Measurements from ENCODE around the gene DYRK2.
"Not testable (repeated sequence)": the region's sequence is repeated elsewhere in the genome, so short reads cannot be mapped to it uniquely, and the experiment has no call there.

Gene DYRK2

DNA sequence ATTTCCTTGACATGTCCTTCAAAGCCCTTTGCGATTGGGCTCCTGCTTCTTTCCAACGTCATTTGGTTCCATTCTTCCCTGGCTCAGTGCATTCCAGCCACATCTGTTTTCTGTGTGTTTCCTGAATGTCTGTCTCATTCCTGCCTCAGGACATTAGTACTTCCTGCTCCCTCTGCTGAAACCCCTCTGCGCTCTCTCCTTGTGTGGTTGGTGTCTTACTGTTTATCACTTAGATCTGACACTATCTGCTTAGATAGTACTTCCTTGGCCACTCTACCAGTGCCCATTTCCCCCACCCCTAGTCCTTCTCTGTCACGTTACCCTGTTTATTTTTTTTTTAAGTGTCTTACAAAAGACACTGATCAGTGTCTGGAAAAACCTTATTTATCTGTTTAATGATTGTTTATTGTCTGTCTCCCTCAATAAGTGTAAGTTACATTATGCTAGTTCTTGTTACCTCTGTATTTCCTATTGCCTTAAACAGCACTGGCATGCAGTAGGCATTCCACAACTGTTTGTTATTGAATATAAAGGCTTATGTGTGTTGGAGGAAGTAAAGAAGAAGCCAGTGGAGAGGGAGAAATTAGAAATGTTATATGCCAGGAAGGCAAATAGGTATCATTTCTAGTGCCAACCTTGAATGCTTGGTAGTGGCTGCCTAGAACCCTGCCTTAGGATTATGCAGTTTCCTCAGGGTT is 21.5 kb downstream of the DYRK2 start:
- H3K36me3 ChIP-seq (ENCODE audit: insufficient read depth), result no peaks in the 10 kb centered on the region
- H3K27ac ChIP-seq, result no peak overlapping the region
- H3K9ac ChIP-seq, result no peak overlapping the region
- H4K20me1 ChIP-seq (ENCODE audit: insufficient read depth), result no peaks in the 10 kb centered on the region
- H3K4me3 ChIP-seq (IDR thresholded peaks at IDR 0.05; ENCODE audit: insufficient read depth, low read depth, low read length), result no peak overlapping the region
- H3K79me2 ChIP-seq (ENCODE audit: insufficient read depth, low read depth), result no peaks in the 10 kb centered on the region
- no peak overlapping the region for H2AFZ ChIP-seq (ENCODE audit: low read depth)
- no peaks in the 10 kb centered on the region for H3K27me3 ChIP-seq (ENCODE audit: insufficient read depth, low read depth)
- no peak for TF ChIP-seq CTCF (conservative IDR thresholded peaks at IDR 0.05; ENCODE audit: low read depth, low read length)
- peaks cover 3% of the 10 kb centered on the region for H3K4me1 ChIP-seq (ENCODE audit: low read depth, poor library complexity, severe bottlenecking)
- H3K4me2 ChIP-seq, result no peak overlapping the region

DNA sequence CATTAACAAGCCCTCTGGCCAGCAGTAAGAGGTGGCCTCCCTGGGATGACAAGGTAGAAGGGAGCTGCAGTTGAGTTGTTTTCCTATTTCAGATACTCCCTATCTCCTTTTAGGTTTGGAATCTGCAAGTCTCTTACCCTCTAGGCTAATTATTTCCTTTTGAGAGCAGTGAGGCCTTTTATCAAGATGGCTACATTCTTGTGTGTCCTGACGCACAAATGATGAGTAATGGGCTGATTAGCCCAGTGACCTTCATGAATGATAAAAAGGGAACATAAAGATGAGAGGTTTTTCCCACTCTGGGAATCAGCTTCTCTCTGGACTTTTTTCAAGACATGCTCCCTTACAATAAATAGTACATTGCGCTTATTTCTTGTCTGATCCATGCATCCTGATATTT is 22.9 kb downstream of the DYRK2 start:
- H3K79me2 ChIP-seq (ENCODE audit: insufficient read depth, low read depth), result no peaks in the 10 kb centered on the region
- H3K4me1 ChIP-seq (ENCODE audit: low read depth, poor library complexity, severe bottlenecking), result no peaks in the 10 kb centered on the region
- no peak overlapping the region for H3K4me2 ChIP-seq
- H3K9ac ChIP-seq, result no peak overlapping the region
- no peaks in the 10 kb centered on the region for H3K27me3 ChIP-seq (ENCODE audit: insufficient read depth, low read depth)
- H4K20me1 ChIP-seq (ENCODE audit: insufficient read depth), result no peaks in the 10 kb centered on the region
- no peak for TF ChIP-seq CTCF (conservative IDR thresholded peaks at IDR 0.05; ENCODE audit: low read depth, low read length)
- no peak overlapping the region for H3K4me3 ChIP-seq (IDR thresholded peaks at IDR 0.05; ENCODE audit: insufficient read depth, low read depth, low read length)
- no peak overlapping the region for H3K27ac ChIP-seq
- no peak overlapping the region for H2AFZ ChIP-seq (ENCODE audit: low read depth)
- no peaks in the 10 kb centered on the region for H3K36me3 ChIP-seq (ENCODE audit: insufficient read depth)

GRCh38 chr12:67671892-67672291 is 23.3 kb downstream of the DYRK2 start:
- no peak for TF ChIP-seq CTCF (conservative IDR thresholded peaks at IDR 0.05; ENCODE audit: low read depth, low read length)

GRCh38 chr12:67672507-67672906 is 24.0 kb downstream of the DYRK2 start:
- not testable (repeated sequence) for H3K27ac ChIP-seq; H3K9ac ChIP-seq; H3K36me3 ChIP-seq (ENCODE audit: insufficient read depth); H3K79me2 ChIP-seq (ENCODE audit: insufficient read depth, low read depth); H3K4me2 ChIP-seq; H3K27me3 ChIP-seq (ENCODE audit: insufficient read depth, low read depth); H4K20me1 ChIP-seq (ENCODE audit: insufficient read depth); H3K4me1 ChIP-seq (ENCODE audit: low read depth, poor library complexity, severe bottlenecking); H2AFZ ChIP-seq (ENCODE audit: low read depth); H3K4me3 ChIP-seq (IDR thresholded peaks at IDR 0.05; ENCODE audit: insufficient read depth, low read depth, low read length)

More at GRCh38 chr12:67671892-67672291, 23.3 kb downstream of the DYRK2 start:
- H3K79me2 ChIP-seq (ENCODE audit: insufficient read depth, low read depth), result no peaks in the 10 kb centered on the region
- H3K27me3 ChIP-seq (ENCODE audit: insufficient read depth, low read depth), result no peaks in the 10 kb centered on the region
- H3K4me2 ChIP-seq, result no peak overlapping the region
- no peak overlapping the region for H3K27ac ChIP-seq
- no peaks in the 10 kb centered on the region for H3K4me1 ChIP-seq (ENCODE audit: low read depth, poor library complexity, severe bottlenecking)
- H2AFZ ChIP-seq (ENCODE audit: low read depth), result no peak overlapping the region
- H3K9ac ChIP-seq, result no peak overlapping the region
- H4K20me1 ChIP-seq (ENCODE audit: insufficient read depth), result no peaks in the 10 kb centered on the region
- H3K4me3 ChIP-seq (IDR thresholded peaks at IDR 0.05; ENCODE audit: insufficient read depth, low read depth, low read length), result no peak overlapping the region
- no peaks in the 10 kb centered on the region for H3K36me3 ChIP-seq (ENCODE audit: insufficient read depth)

DNA sequence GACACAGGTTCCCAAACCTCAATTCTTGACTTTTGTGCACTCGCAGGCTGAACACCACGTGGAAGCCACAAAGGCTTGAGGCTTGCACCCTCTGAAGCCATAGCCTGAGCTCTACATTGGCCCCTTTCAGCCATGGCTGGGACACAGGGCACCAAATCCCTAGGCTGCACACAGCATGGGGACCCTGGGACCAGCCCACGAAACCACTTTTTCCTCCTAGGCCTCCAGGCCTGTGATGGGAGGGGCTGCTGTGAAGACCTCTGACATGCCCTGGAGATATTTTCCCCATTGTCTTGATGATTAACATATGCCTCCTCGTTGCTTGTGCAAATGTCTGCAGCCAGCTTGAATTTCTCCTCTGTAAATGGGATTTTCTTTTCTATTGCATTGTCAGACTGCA is 25.0 kb downstream of the DYRK2 start:
- not testable (repeated sequence) for H2AFZ ChIP-seq (ENCODE audit: low read depth); H3K4me2 ChIP-seq; H4K20me1 ChIP-seq (ENCODE audit: insufficient read depth); H3K79me2 ChIP-seq (ENCODE audit: insufficient read depth, low read depth); H3K27ac ChIP-seq; H3K4me3 ChIP-seq (IDR thresholded peaks at IDR 0.05; ENCODE audit: insufficient read depth, low read depth, low read length); H3K4me1 ChIP-seq (ENCODE audit: low read depth, poor library complexity, severe bottlenecking); H3K36me3 ChIP-seq (ENCODE audit: insufficient read depth); H3K9ac ChIP-seq; H3K27me3 ChIP-seq (ENCODE audit: insufficient read depth, low read depth)

All from KMS-11 (cell line).